ENCODE data around the gene SAMD9. TPM values are rescaled to one million over a fixed set of nuclear protein-coding genes. Genes with fewer than 3 reads are reported as not detected.

SAMD9 gene
- total and polyA plus RNA-seq, 2 donors from 2014 or later, result 2.2 to 11.0 TPM

GRCh38 chr7:93115796-93116195 is 2.0 kb downstream of the SAMD9 start:
- no peaks in the 10 kb centered on the region for H3K27me3 ChIP-seq (ENCODE audit: control insufficient read depth, insufficient read depth, low read length)
- H3K9me3 ChIP-seq (ENCODE audit: control insufficient read depth in 2 of 3, insufficient read depth in 1 of 3, low read length in 3 of 3), result no peaks in the 10 kb centered on the region
- intact Hi-C loops (cut with DNase I), result no loop called here
- H3K9ac ChIP-seq (ENCODE audit: low read length in 3 of 3), result no peak overlapping the region
- H3K4me3 ChIP-seq (ENCODE audit: low read length in 3 of 3), result no peak overlapping the region
- FAIRE-seq, result no peak
- no peak for TF ChIP-seq CTCF (IDR thresholded peaks at IDR 0.05; ENCODE audit: borderline replicate concordance, extremely low read depth, insufficient read depth)
- peaks cover 0 to 4% (median 0%) of the 10 kb centered on the region in 3 donors for H3K4me1 ChIP-seq (ENCODE audit: control insufficient read depth in 2 of 3, insufficient read depth in 2 of 3, low read depth in 1 of 3, low read length in 3 of 3)
- no peak overlapping the region for H3K27ac ChIP-seq (ENCODE audit: low read depth in 2 of 2, low read length in 2 of 2)
- no peak for DNase-seq
- no peaks in the 10 kb centered on the region for H3K36me3 ChIP-seq (ENCODE audit: control insufficient read depth in 2 of 3, insufficient read depth in 3 of 3, low read length in 3 of 3)

GRCh38 chr7:93108003-93108402 is 9.8 kb downstream of the SAMD9 start:
- FAIRE-seq, result no peak
- H3K9me3 ChIP-seq (ENCODE audit: control insufficient read depth in 2 of 3, insufficient read depth in 1 of 3, low read length in 3 of 3), result peaks cover 2 to 33% (median 12%) of the 10 kb centered on the region in 3 donors
- peaks cover 0 to 12% (median 8%) of the 10 kb centered on the region in 3 donors for H3K36me3 ChIP-seq (ENCODE audit: control insufficient read depth in 2 of 3, insufficient read depth in 3 of 3, low read length in 3 of 3)

GRCh38 chr7:93097388-93097787 is 20.4 kb downstream of the SAMD9 start:
- H3K36me3 ChIP-seq (ENCODE audit: control insufficient read depth in 2 of 3, insufficient read depth in 3 of 3, low read length in 3 of 3), result no peaks in the 10 kb centered on the region
- no peak for FAIRE-seq
- peaks cover 0 to 12% (median 2%) of the 10 kb centered on the region in 3 donors for H3K9me3 ChIP-seq (ENCODE audit: control insufficient read depth in 2 of 3, insufficient read depth in 1 of 3, low read length in 3 of 3)
- H3K27me3 ChIP-seq (ENCODE audit: control insufficient read depth, insufficient read depth, low read length), result no peaks in the 10 kb centered on the region
- TF ChIP-seq CTCF (IDR thresholded peaks at IDR 0.05; ENCODE audit: borderline replicate concordance, extremely low read depth, insufficient read depth), result no peak
- H3K4me3 ChIP-seq (ENCODE audit: low read length in 3 of 3), result no peak overlapping the region
- no peak overlapping the region for H3K9ac ChIP-seq (ENCODE audit: low read length in 3 of 3)
- intact Hi-C loops (cut with DNase I), result no loop called here
- no peaks in the 10 kb centered on the region for H3K4me1 ChIP-seq (ENCODE audit: control insufficient read depth in 2 of 3, insufficient read depth in 2 of 3, low read depth in 1 of 3, low read length in 3 of 3)
- no peak overlapping the region for H3K27ac ChIP-seq (ENCODE audit: low read depth in 2 of 2, low read length in 2 of 2)
- no peak for DNase-seq

More at GRCh38 chr7:93108003-93108402, 9.8 kb downstream of the SAMD9 start:
- Histone ChIP-seq H3K4me1 (ENCODE audit: control insufficient read depth in 2 of 3, insufficient read depth in 2 of 3, low read depth in 1 of 3, low read length in 3 of 3) (no peaks in the 10 kb centered on the region), H3K9ac (ENCODE audit: low read length in 3 of 3) (no peak overlapping the region), H3K27ac (ENCODE audit: low read depth in 2 of 2, low read length in 2 of 2) (no peak overlapping the region), H3K27me3 (ENCODE audit: control insufficient read depth, insufficient read depth, low read length) (no peaks in the 10 kb centered on the region), H3K4me3 (ENCODE audit: low read length in 3 of 3) (no peak overlapping the region)
- DNase-seq, result peak in 1 of 5 donors; percentile 22
- no peak for TF ChIP-seq CTCF (IDR thresholded peaks at IDR 0.05; ENCODE audit: borderline replicate concordance, extremely low read depth, insufficient read depth)
- intact Hi-C loops (cut with DNase I), result no loop called here

Data from kidney (tissue), 14 donors.